HG03066 (cell line): ENCODE measurements around the gene COL1A1.

ENCODE experiments used
- ATAC-seq: cut with Tn5 transposase; IDR thresholded peaks from one replicate; pipeline ENCODE4 v1.9.1; 2021; ENCODE audit warnings: low read depth; ENCODE audit not compliant: unreplicated experiment

Gene COL1A1

DNA sequence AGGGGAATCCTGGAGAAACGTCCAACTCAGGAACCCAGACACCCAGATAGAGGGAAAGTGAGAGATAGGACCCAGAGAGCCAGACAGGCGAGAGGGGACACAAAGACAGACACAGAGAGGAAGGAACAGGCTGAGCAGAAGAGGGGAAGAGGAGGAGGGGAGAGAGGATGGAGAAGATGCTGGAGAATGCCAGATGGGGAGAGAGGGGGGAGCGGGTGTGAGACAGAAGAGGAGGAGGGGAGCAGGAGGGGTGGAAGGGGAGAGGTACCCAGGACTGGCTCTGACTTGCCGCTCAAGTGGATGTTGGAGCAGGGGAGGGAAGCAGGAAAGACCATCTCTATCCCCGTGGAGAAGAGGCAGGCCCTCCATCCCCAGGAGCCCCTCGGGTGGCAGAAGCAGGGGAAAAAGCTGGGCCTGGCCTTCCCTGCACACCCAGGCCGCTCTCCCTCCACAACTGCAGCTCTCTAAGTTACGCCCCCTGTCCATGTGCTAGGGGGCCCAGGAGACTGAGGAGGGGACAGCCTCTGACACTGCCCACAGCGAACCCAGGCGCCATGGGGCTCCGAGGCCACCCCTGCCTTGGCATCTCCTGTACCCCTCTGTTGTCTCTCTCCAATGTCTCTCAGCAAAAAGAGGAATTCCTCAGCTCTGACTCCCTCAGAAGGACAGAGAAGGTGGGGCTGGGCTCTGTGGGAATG is 55.8 kb downstream of the COL1A1 start:
- ATAC-seq = no peak

DNA sequence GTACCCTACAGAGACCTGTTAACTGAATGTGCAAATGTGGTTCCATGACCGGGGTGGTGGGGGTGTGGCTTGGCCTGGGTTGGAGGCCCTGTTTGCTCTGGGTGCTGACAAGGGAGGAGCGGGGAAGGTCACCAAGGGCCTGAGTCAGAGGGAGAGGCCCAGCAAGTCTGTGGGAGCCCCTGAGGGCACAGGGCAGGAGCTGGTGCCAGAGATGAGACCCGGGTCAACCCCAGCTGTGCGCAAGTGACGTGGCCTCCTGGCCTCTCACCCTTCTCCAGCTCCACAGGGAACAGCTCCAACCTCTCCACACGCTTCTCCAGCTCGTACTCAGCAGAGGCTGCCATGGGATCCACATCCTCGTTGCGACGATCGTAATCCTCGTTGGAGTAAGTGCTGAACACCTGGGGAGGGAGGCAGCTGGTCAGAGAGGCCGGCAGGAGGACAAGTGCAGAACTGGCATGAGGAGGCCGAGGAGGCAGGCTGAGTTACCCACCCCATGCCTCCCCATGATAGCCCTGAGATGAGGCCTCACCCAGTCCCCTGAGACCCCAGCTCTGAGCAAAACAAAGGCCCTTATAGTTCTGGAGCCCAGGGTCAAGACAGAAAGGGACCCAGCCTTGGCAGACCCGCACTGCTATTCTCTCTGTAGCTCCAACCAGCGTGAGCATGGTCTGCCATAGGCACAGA is 56.4 kb downstream of the COL1A1 start:
- no peak for ATAC-seq

DNA sequence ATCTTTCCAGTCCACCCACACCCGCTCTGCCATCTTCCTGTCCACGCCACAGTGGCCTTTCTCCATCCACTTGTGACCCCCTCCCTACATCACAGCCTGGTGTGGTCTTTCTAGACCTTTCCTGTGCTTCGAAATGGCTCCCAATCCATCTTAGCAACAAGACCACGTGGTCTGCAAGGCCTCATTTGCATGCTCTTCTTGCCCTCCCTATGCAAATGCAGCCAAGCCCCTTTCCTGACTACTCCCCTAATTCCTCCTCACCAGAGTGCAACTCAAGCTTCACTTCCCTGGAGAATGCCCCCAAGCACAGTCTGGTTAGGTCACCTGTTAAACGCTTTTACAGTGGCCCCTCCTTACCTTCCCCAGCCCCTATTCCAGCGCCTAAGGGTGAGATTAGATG is 57.1 kb downstream of the COL1A1 start:
- ATAC-seq = no peak

DNA sequence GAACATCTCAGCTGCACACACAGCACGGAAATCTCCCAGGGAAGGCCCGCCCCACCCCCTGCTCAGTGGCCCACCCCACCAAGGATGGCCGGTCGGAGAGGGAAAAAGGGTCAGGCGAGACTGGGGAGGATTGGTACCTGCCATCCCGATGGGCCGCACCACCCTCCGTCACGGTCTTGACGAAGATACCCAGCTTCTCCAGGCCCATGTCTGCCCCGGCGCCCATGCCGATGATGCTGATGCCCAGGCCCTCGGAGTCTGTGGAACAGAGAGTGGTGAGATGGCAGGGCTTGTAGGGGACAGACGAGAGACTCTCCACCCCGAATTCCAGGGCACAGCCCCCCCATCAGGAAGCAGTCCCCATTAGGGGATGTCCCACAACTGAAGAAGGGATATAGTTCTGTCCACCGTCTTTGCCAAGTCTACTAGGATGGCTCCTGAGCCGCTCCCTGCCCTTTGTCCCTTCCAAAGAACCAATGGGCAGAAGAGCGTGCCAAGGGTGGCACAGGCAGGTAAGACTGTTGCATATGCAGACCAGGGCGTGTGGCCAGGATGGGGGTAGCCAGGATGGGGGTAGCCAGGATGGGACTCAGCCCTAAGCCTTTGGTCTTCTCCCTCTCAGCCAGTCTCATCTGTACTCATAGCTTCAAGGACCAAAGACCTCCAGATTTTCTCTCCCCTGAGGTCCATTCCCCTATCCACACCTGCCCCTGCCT is 57.8 kb downstream of the COL1A1 start:
- no peak for ATAC-seq

DNA sequence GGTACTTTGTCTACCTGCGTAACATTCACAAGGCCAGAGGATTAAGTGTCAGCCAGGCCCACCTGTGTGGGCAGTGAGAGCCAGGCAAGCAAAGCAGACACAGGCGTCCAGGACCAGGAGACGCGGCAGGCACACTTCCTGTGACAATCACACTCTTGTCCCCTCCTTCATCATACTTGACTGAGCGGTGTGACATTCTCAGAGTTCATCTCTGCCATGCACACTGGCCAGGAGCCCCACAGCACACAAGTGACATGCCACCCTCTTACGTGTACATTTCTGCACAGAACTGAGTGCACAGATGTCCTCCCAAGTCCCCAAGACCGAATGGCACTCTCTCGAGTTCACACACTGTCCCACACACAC is 59.7 kb downstream of the COL1A1 start:
- ATAC-seq = no peak

DNA sequence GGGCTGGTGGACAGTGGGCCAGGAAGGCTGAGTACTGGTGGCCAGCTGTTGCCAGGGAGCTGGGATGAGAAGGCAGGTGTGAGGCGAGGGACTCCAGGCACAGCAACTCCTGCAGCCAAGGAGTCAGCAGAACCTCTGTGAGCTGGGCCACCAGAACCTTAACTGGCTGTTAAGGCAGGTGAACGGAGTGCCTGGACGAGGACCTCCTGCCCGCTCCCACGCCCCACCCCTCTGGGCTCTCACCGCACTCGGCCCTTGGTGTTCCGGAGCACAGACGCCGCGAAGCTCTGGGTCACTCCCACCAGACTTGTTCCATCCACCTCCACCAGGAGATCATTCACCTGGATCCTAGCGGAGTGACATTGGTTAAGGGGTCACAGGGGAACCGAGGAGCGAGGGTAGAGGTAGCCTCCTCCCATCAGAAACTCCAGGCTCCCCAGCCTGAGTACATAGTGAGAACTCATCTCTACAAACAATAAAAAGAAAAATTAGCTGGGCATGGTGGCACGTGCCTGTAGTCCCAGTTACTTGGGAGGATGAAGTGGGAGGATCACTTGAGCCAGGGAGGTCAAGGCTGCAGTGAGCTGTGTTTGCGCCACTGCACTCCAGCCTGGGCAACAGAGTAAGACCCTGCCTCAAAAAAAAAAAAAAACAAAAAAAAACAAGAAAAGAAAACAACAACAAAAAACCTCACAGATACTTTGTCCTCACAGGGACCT is 60.2 kb downstream of the COL1A1 start:
- no peak for ATAC-seq

DNA sequence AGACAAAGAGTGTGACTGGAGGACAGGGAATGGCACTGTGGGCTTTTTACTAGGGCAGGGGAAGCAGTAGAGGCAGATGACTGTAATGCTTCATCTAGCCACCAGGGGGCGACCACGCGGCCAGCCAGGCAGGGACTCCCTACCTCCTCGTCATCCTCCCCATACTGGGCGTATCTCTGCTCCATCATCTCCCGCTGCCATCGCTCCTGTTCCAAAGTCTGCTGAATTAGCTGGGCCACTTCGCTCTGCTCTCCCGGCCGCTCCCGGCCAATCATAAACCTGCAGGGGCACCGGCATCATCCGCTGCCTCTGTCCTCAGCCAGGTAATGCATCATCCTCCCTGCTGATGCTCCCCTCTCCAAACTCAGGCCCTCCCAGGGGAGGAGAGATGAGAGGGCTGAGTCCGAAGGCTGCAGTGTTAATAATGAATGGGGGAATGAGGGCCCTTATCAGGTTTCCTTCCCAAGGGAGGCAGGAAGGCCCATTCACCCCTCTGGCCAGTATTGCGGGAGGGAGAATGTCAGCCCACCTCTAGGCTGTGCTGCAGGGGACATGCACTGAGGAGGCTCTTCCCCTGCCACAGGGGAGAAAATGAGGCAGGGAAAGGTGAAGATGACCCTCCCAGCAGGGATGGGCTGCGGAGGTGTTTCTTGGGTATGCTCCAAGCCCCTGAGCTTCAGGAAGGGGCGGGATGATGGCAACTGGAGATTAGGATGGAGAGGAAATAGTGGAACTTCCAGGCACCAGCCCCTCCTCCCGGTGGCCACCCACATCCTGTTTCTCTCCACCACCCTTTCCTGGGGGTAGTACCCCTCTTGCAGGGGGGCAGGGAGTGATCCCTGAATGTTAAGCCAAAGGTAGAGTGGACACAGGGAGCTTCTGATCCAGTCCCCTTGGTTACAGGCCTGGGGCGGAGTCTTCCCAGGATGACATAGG is 61.2 kb downstream of the COL1A1 start:
- ATAC-seq = no peak

DNA sequence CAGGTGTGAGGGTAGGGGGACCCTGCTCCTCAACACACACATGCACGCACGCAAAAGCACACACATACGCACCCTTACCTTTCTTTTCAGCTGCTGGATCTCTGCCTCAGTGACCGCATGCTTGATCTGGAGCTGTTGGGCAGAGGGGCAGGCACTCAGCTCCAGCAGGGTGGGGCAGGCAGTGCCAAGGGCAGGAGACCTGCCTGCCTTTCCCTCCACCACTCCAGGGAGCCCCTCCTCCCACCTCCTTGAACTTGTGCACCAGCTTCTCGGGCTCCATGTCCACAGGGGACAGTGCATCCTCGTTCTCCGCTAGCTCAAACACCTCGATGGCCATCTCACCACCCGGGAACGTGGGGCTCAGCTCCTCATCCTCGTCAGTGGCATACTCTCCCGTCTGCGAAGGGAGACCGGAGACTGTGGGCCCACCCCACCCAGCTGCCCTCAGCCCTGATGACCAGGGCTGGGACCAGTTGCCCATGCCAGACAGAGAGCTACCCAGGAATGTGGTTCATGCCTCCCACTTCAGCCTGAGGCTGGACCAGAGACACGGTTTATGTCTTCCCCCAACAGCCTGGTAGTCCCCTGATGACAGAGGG is 62.1 kb downstream of the COL1A1 start:
- ATAC-seq = no peak

DNA sequence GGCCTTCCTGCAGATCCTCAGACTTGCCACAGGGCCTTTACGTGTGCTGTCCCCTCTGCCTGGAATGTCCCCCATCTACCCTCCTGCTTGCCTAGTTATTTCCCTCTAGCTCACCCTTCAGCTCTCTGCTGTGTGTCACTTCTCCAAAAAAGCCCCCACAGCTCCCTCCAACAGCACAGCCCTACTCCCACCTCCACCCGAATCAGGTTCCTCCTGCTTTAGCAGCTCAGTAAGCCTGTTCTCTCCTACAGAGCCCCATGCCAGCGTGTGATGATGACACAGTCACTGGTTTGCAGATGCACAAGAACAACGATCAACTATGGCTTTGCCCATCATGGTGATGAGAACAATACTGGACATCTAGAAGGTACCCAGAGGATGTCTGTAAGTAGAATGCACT is 64.4 kb downstream of the COL1A1 start:
- no peak for ATAC-seq

DNA sequence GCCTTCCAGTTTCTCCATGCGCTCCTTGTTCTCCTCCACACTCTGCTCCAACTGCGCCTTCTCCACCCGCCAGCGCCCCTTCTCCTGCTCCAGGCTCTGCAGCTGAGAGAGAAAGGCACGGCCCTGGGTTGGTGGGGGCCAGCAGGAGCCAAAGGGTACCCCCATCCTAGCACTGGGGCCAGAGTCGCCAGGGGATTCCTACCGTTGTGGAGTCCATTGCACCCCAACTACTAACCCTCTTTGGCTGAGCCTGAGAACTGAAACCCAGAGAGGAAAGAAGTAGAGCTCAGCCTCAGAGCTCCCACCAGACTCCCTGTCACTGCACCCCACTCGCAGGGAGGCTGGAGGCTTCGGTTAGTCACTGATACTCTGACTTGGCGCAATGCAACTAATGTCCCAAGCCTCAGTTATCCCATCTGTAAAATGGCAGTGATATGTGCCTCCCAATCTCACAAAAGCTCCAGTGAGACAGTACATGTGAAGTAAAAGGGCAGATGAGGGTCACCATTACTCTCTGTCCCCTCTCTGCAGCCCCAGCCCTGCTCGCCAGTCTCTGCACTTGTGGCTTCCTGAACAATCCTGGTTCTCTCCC is 65.2 kb downstream of the COL1A1 start:
- ATAC-seq = no peak

DNA sequence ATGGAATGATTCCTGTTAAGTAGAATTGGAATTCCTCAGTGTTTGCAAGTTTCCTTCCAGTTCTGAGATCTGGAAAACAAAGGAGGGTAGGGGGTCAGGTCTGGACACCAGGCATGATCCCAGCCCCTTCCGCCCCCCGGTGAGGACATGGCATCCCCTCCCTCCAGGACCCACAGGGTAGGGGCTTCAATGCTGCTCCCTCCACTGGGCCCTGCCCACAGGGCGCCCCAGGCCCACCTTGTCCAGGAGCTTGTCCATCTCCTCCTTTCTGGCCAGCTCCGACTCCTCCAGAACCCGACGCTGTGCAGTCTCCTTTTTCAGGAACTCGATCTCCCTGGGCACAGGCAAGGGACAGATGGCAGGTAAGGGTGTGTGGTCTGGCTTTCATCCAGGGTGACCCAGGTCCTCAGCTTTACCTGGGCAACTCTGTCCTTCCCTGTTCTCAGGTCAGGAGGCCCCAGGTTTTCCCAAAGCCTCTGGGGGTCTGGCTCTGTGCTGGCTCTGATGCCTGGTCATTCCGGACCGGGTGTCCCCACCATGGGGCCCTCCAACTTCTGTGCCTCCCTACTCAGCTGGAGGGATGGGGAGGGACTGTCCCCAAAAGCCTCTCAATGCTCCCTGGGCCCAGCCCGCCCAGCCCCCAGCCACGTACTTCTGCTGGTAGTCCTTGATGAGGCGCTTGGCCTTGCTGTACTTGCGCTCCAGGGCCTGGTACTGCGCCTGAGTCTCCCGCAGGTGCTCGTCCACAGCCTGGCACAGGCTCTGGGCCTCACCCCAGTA is 65.9 kb downstream of the COL1A1 start:
- no peak for ATAC-seq

DNA sequence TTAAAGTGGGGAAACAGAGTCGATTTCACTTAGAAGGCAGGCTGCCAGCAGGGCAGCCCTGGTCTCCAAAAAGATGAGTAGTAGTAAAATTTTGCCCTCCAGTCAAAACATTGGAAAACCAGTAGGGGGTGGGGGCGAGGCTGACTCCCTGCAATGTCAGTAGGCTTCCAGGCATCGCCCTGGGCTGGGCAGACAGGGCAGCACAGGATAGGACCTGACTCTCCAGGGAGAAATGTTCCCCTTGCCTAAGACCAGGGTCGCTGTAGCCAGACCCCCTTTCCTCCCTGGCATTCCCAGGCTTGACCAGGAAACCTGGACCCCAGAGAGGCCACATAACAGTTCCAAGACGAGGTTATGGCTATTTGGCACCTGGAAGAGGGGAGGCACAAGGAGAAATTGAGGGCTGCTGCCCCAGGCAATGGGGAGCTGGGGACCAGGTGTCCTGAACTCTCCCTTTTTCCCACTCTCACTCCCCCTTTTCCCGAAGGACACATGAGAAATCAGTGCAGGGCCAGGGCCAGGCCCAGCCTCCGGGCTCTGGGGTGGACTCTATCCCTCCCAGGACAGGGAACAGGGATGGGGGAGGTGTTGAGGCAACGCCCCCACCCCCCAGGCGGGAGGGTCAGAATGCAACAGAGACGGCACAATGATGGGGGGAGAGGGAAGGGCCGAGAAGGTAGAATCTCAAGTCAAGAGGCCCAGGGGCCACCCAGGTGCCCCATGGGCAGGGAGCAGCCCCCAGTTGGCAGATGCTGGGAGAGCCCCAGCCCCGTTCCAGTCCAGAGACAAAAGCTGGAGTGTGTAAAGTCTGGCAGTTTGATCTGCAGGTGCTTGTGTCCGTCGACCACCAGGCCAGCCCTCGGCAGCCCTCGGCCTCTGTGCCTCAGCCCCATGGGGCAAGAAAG is 67.0 kb downstream of the COL1A1 start:
- no peak for ATAC-seq

DNA sequence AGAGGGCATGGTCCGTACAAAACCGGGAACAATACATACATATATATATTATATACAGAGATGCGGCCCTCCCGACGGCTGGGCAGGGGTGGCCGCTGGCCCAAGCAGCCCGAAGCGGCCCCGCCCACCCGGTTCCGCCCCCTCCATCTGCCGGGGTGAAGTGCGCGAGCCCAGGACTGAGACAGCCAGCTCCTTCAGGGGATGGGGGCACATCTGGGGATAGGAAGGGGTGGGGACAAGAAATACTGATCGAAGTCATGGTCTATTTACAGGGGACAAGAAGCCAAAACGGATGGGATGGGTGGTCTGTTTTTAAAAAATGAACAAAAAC is 67.7 kb downstream of the COL1A1 start:
- no peak for ATAC-seq
